Osteoblast (primary cell): ENCODE results near the gene BHLHA15. TPM values are rescaled to one million over a fixed set of nuclear protein-coding genes. Genes with fewer than 3 reads are reported as not detected.
A peak's percentile ranks its signal among the peaks of the same experiment; 100 is the strongest.

Experiments
- DNase-seq: peaks from one replicate; pipeline ENCODE4 v3.0.0; 2011; ENCODE audit warnings: low spot score, mixed read lengths; ENCODE audit not compliant: insufficient read length; ENCODE audit errors: missing footprints
- H2AFZ ChIP-seq: 2 replicates; pipeline ENCODE4 v1.6.0; 2011; ENCODE audit warnings: mild to moderate bottlenecking, low read length
- H3K27ac ChIP-seq: 2 replicates; pipeline ENCODE4 v1.5.1; 2011; ENCODE audit warnings: mild to moderate bottlenecking, low read depth, low read length, moderate library complexity
- H3K27me3 ChIP-seq: 2 replicates; pipeline ENCODE4 v1.6.0; 2012; ENCODE audit warnings: mild to moderate bottlenecking, control low read depth, inconsistent platforms, low read length, moderate library complexity; ENCODE audit not compliant: insufficient read depth
- H3K36me3 ChIP-seq: 2 replicates; pipeline ENCODE4 v1.5.1; 2011; ENCODE audit warnings: mild to moderate bottlenecking, low read length, control low read depth, moderate library complexity; ENCODE audit not compliant: insufficient read depth
- H3K4me1 ChIP-seq: 2 replicates; pipeline ENCODE4 v1.5.1; 2011; ENCODE audit warnings: mild to moderate bottlenecking, low read length, control low read depth, moderate library complexity; ENCODE audit not compliant: insufficient read depth
- H3K4me2 ChIP-seq: 2 replicates; pipeline ENCODE4 v1.6.0; 2011; ENCODE audit warnings: mild to moderate bottlenecking, low read length; ENCODE audit not compliant: insufficient read depth
- H3K4me3 ChIP-seq: fragments of 200-600 bp; sonication (generic); 3 replicates; pipeline ENCODE4 v1.5.1; 2012; ENCODE audit warnings: mild to moderate bottlenecking, low read length, inconsistent platforms; ENCODE audit not compliant: insufficient read depth
- H3K79me2 ChIP-seq: 2 replicates; pipeline ENCODE4 v1.6.0; 2012; ENCODE audit warnings: mild to moderate bottlenecking, low read length, control low read depth, inconsistent platforms; ENCODE audit not compliant: insufficient read depth
- H3K9me3 ChIP-seq: 2 replicates; pipeline ENCODE4 v1.5.1; 2011; ENCODE audit warnings: low read depth, low read length, control low read depth
- H4K20me1 ChIP-seq: 2 replicates; pipeline ENCODE4 v1.6.0; 2012; ENCODE audit warnings: mild to moderate bottlenecking, low read length, control low read depth; ENCODE audit not compliant: insufficient read depth
- total RNA-seq: library from RNA; depleted of rRNA; stranded (reverse); fragments of >200 nt; gene quantifications from 2 replicates; pipeline ENCODE4 v1.2.3, GENCODE V29; 2012
- TF ChIP-seq, protein P1 (sequence below): IDR thresholded peaks from 2 replicates; pipeline ENCODE4 v1.5.1; 2011; ENCODE audit warnings: mild to moderate bottlenecking, low read depth, low read length, moderate library complexity; ENCODE audit errors: extremely low read depth

BHLHA15 gene
- total RNA-seq, 1 donor = not detected

DNA sequence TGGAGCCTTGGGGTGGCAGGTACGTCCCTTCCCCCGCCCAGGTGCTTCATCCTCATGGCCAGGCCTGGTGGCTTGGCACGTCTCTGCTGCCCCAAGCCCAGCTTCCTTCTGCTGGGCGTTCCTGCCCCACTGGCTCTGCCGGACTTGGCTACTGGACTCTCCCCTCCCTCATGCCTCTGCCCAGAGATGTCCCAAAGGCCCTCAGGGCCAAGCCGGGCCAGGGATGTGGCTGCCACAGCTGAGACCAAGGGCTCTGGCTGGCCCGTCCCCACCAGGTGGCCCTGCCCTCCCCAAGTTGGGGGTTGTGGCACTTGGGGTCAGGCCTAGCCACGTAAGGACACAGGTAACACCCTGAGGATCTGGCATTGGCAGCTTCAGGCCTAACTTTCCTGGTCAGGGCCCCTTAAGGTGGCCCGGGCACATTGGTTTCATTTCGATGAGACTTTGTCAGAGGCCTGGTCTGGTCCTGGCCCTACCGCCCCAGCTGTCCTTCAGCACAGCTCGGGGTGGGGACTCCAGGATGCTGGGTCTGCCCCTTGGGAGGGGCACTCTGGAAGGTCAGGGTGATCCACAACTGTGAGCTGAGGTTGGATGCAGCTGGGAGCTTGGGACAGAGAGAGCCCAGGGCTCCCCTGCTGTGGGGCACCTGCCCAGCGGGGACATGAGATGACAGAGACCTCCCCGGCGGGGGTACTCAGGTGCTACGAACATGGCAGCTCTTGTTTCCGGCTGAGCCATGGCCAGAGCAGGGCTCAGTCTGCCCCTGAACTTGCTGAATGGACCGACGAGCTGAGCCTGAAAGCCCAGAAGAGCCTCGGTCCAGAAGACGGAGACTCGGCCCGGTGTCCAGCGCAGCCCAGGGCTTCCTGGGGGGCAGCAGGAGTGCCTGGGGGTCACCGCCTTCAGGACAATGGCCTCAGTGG lies 2.9 kb downstream of the BHLHA15 start:
- no peaks in the 10 kb centered on the region for H3K79me2 ChIP-seq
- H3K27me3 ChIP-seq = no peaks in the 10 kb centered on the region
- H3K4me1 ChIP-seq = no peaks in the 10 kb centered on the region
- H3K36me3 ChIP-seq = no peaks in the 10 kb centered on the region
- DNase-seq = peak; percentile 93
- H3K4me2 ChIP-seq = no peak overlapping the region
- H4K20me1 ChIP-seq = no peaks in the 10 kb centered on the region
- H3K9me3 ChIP-seq = no peaks in the 10 kb centered on the region
- H2AFZ ChIP-seq = no peak overlapping the region
- no peak overlapping the region for H3K4me3 ChIP-seq
- H3K27ac ChIP-seq = no peak overlapping the region
- TF ChIP-seq, protein P1, sequence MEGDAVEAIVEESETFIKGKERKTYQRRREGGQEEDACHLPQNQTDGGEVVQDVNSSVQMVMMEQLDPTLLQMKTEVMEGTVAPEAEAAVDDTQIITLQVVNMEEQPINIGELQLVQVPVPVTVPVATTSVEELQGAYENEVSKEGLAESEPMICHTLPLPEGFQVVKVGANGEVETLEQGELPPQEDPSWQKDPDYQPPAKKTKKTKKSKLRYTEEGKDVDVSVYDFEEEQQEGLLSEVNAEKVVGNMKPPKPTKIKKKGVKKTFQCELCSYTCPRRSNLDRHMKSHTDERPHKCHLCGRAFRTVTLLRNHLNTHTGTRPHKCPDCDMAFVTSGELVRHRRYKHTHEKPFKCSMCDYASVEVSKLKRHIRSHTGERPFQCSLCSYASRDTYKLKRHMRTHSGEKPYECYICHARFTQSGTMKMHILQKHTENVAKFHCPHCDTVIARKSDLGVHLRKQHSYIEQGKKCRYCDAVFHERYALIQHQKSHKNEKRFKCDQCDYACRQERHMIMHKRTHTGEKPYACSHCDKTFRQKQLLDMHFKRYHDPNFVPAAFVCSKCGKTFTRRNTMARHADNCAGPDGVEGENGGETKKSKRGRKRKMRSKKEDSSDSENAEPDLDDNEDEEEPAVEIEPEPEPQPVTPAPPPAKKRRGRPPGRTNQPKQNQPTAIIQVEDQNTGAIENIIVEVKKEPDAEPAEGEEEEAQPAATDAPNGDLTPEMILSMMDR = no peak

DNA sequence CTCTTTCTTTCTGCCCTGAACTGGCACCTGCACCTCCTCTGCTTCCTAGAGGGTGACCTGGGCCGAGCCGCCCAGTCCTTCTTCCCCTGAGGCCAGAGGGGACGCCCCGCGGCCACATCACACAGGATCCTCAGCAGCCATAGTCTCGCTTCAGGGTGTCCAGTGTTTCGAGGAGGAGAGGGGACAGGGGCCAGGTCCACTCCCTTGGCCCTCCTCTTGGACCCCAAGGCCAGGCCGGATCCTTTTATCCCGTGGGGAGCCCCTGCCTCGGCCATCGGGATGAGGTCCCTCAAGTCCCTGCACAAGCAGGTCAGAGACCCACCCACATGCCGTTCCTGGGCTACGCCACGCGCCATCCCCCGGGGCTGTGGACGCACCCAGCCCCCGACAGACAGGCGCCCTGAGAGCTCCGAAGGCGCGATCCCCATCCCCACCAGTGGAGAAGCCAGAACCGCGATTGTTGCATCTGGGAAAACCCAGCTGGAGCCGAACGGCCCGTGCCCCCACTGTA lies 3.6 kb downstream of the BHLHA15 start:
- H3K9me3 ChIP-seq = no peaks in the 10 kb centered on the region
- DNase-seq = peak; percentile 89
- no peak overlapping the region for H3K4me3 ChIP-seq
- no peak overlapping the region for H3K27ac ChIP-seq
- no peak overlapping the region for H3K4me2 ChIP-seq
- H4K20me1 ChIP-seq = no peaks in the 10 kb centered on the region
- no peaks in the 10 kb centered on the region for H3K79me2 ChIP-seq
- H3K27me3 ChIP-seq = no peaks in the 10 kb centered on the region
- TF ChIP-seq, protein P1 = no peak
- H3K36me3 ChIP-seq = no peaks in the 10 kb centered on the region
- no peak overlapping the region for H2AFZ ChIP-seq
- no peaks in the 10 kb centered on the region for H3K4me1 ChIP-seq

DNA sequence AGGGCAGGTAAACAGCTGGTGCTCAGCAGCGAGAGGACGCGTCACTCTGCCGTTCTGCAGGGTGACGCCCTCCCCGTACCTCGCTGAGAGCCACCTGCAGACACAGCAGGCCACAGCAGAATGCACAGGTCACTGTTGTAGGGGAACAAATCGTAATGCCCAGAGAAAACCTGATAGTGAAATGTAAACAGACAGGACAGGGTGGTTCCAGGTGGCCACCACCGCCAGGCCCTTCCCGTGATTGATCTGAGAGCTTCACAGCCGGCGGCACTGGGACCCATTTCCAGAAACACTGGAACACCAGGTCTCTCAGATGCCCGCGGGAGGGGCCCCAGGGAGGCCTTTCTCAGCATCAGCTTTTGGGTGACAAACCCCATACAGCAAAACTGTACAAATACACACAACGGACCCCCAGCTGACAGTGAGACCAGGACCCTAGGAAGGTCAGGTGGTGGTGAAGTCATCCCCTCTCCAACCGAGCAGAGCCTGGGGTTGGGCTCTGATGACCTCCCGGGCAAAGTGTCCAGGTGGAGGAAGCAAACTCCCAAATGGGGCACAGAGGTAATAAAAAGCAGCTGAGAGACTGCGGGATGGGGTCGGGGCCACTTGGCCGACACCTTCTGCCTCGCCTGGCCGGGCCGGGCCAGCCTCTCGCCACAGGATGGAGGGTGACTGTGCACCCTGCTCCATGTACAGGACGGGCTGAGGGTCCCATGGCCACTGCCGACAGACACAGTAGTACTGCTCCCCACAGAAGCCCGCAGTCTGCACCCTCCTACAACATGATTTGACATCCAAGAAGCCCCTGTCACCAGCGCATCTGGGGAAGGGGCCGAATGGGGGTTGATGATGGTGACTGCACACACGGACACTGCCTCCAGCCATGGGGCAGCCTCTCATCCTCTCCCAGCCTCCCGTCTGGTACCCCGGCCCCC lies 4.6 kb downstream of the BHLHA15 start:
- TF ChIP-seq, protein P1 = no peak
- H3K27me3 ChIP-seq = no peaks in the 10 kb centered on the region
- no peaks in the 10 kb centered on the region for H3K9me3 ChIP-seq
- H3K79me2 ChIP-seq = no peaks in the 10 kb centered on the region
- H4K20me1 ChIP-seq = no peaks in the 10 kb centered on the region
- no peak overlapping the region for H3K4me2 ChIP-seq
- H3K36me3 ChIP-seq = no peaks in the 10 kb centered on the region
- H3K4me1 ChIP-seq = no peaks in the 10 kb centered on the region
- H2AFZ ChIP-seq = no peak overlapping the region
- peak; percentile 71 for DNase-seq
- no peak overlapping the region for H3K4me3 ChIP-seq
- no peak overlapping the region for H3K27ac ChIP-seq
